Stimulated activated memory B cell treated with anti-CD40 and anti-IgM and Interleukin-4, amounts not matched to agents 10 μg/mL and 1 μg/mL and 100 μg/mL, for 72 hours (primary cell): ENCODE data around the gene ZCWPW1.
"Not testable (repeated sequence)": the region's sequence is repeated elsewhere in the genome, so short reads cannot be mapped to it uniquely, and the experiment has no call there.

Experiments
- ATAC-seq: fragments of 150-1000 bp; cut with Tn5 transposase; 2 replicates; pipeline ENCODE4 v1.10.0; 2021
- H3K27ac Mint-ChIP-seq: one replicate; pipeline ENCODE4 v1.8.0; 2022; ENCODE audit warnings: mild to moderate bottlenecking, mixed read lengths
- H3K27me3 Mint-ChIP-seq: one replicate; pipeline ENCODE4 v1.8.0; 2022; ENCODE audit warnings: mixed read lengths
- H3K36me3 Mint-ChIP-seq: one replicate; pipeline ENCODE4 v1.8.0; 2022; ENCODE audit warnings: mixed read lengths
- H3K4me1 Mint-ChIP-seq: one replicate; pipeline ENCODE4 v1.8.0; 2022; ENCODE audit warnings: mixed read lengths
- H3K4me3 Mint-ChIP-seq: one replicate; pipeline ENCODE4 v1.8.0; 2022; ENCODE audit warnings: mild to moderate bottlenecking, moderate library complexity, mixed read lengths
- H3K9me3 Mint-ChIP-seq: one replicate; pipeline ENCODE4 v1.8.0; 2022; ENCODE audit warnings: mixed read lengths

Gene ZCWPW1

DNA sequence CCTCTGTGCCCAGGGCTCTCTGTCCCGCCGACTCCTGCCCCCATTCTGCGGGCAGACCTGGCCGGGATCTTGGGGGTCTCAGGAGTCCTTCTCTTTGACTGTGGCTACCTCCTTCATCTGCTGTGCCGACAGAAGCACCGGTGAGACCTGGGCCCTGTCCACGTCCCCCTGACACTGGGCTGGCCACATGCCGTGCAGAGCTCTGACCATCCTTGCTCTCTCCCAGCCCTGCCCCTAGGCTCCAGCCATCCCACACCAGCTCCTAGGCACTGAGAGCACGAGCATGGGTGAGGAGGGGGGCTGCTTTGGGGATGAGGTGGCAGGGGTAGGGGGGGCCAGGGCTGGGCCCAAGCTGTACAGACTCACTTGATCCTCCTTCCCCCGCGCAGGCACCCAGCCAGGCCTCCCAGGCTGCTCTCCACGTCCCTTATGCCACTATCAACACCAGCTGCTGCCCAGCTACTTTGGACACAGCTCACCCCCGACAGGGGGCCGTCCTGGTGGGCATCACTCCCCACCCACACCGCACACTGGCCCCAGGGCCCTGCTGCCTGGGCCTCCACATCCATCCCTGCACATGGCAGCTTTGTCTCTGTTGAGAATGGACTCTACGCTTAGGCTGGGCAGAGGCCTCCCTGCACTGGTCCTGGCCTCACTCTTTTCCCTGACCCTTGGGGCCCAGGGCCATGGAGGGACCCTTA lies 75.4 kb downstream of the ZCWPW1 start:
- ATAC-seq, result no peak
- Mint-ChIP-seq H3K9me3 (no peaks in the 10 kb centered on the region), H3K4me1 (peaks cover 37% of the 10 kb centered on the region), H3K36me3 (peaks cover 74% of the 10 kb centered on the region), H3K27ac (peak overlapping the region; percentile 58), H3K4me3 (no peak overlapping the region), H3K27me3 (no peaks in the 10 kb centered on the region)

DNA sequence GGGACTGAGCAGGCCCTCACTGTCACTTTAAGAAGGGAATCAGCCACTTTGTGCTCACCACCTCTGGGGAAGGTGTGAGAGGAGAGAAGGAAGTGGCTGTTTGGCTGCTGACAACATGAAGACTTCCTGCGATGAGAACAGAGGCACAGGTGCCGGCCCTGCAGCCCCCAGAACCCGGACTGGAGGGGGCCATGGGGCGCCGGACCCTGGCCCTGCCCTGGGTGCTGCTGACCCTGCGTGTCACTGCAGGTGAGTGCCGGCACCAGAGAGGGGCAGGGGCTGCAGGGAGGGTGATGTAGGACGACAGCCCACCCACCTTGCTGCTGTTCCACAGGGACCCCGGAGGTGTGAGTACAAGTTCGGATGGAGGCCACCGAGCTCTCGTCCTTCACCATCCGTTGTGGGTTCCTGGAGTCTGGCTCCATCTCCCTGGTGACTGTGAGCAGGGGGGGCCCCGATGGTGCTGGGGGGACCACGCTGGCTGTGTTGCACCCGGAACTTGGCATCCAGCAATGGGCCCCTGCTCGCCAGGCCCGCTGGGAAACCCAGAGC lies 76.2 kb downstream of the ZCWPW1 start:
- ATAC-seq, result peak; percentile 55
- Mint-ChIP-seq H3K4me1 (peaks cover 29% of the 10 kb centered on the region), H3K36me3 (peaks cover 74% of the 10 kb centered on the region)
- H3K4me3 Mint-ChIP-seq, H3K27ac Mint-ChIP-seq, H3K9me3 Mint-ChIP-seq, H3K27me3 Mint-ChIP-seq: not testable (repeated sequence)

DNA sequence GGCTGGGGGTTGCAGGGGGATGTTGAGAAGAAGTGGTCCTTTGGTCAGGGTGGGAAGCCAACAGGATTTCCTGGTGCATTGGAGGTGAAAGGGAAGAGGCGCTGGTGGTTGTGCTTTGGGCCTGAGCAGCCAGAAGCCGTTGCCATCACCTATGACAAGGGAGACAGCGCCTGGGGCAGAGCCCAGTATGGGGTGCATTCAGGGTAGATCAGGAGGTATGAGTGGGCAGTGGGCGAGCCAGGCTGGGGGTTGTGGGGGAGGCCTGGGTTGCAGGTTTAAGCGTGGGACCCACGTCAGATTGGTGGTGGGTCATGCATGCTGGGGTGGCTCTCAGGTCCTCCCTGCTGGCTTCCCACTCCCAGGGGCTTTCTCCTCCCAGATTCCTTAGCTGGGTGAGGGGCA lies 76.8 kb downstream of the ZCWPW1 start:
- H3K27me3 Mint-ChIP-seq, result no peaks in the 10 kb centered on the region
- no peak overlapping the region for H3K4me3 Mint-ChIP-seq
- H3K27ac Mint-ChIP-seq, result no peak overlapping the region
- H3K9me3 Mint-ChIP-seq, result no peaks in the 10 kb centered on the region
- no peak for ATAC-seq
- peaks cover 74% of the 10 kb centered on the region for H3K36me3 Mint-ChIP-seq
- peaks cover 25% of the 10 kb centered on the region for H3K4me1 Mint-ChIP-seq
